Stimulated activated memory B cell treated with anti-CD40 and anti-IgM and Interleukin-4, amounts not matched to agents 10 μg/mL and 1 μg/mL and 100 μg/mL, for 72 hours (primary cell): ENCODE measurements around the gene NLN.
"Not testable (repeated sequence)": the region's sequence is repeated elsewhere in the genome, so short reads cannot be mapped to it uniquely, and the experiment has no call there.

Source experiments
- ATAC-seq: fragments of 150-1000 bp; cut with Tn5 transposase; 2 replicates; pipeline ENCODE4 v1.10.0; 2021
- H3K27ac Mint-ChIP-seq: one replicate; pipeline ENCODE4 v1.8.0; 2022; ENCODE audit warnings: mild to moderate bottlenecking, mixed read lengths
- H3K27me3 Mint-ChIP-seq: one replicate; pipeline ENCODE4 v1.8.0; 2022; ENCODE audit warnings: mixed read lengths
- H3K36me3 Mint-ChIP-seq: one replicate; pipeline ENCODE4 v1.8.0; 2022; ENCODE audit warnings: mixed read lengths
- H3K4me1 Mint-ChIP-seq: one replicate; pipeline ENCODE4 v1.8.0; 2022; ENCODE audit warnings: mixed read lengths
- H3K4me3 Mint-ChIP-seq: one replicate; pipeline ENCODE4 v1.8.0; 2022; ENCODE audit warnings: mild to moderate bottlenecking, moderate library complexity, mixed read lengths
- H3K9me3 Mint-ChIP-seq: one replicate; pipeline ENCODE4 v1.8.0; 2022; ENCODE audit warnings: mixed read lengths

NLN gene

DNA sequence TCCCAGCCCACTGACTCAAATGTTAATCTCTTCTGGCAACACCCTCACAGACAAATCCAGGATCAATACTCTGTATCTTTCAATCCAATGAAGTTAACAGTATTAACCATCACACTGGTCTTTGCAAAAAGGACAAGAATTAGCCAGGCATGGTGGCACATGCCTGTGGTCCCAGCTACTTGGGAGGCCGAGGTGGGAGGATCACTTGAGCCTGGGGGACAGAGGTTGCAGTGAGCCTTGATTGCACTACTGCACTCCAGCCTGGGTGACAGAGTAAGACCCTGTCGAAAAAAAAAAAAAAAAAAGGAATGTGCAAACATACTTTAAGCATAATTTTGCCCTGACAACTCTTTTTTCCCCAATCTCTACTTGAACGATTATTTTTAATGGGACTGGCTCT lies 146.5 kb downstream of the NLN start:
- Mint-ChIP-seq H3K4me1 (peaks cover 13% of the 10 kb centered on the region), H3K9me3 (peaks cover 4% of the 10 kb centered on the region), H3K36me3 (no peaks in the 10 kb centered on the region), H3K27me3 (no peaks in the 10 kb centered on the region), H3K27ac (no peak overlapping the region), H3K4me3 (no peak overlapping the region)
- no peak for ATAC-seq

DNA sequence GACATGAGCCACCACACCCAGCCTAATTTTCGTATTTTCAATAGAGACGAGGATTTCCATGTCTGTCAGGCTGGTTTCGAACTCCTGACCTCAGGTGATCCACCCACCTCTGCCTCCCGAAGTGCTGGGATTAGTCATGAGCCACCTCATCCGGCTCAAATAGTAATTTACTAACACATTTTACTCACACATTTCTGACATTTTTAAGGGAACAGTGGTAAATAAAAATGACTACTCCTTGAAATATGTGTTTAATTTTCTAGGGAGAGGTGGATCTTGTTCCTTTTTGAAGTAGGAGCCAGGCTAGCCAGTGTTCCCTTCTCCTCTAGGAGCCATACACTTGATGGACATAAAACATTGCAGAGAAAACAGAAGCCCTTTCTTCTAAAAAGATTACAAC lies 149.2 kb downstream of the NLN start:
- Mint-ChIP-seq H3K9me3 (peaks cover 4% of the 10 kb centered on the region), H3K36me3 (no peaks in the 10 kb centered on the region), H3K4me3 (no peak overlapping the region), H3K4me1 (peaks cover 13% of the 10 kb centered on the region), H3K27ac (no peak overlapping the region), H3K27me3 (no peaks in the 10 kb centered on the region)
- ATAC-seq, result no peak

DNA sequence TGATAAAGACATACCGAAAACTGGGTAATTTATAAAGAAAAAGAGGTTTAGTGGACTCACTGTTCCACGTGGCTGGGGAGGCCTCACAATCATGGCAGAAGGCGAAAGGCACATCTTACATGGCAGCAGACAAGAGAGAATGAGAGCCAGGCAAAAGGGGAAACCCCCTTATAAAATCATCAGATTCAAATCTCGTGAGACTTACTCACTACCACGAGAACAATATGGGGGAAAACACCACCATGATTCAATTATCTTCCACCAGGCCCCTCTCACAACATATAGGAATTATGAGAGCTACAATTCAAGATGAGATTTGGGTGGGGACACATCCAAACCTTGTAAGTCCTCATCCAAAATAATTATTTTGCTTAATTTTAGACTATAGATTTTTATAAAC lies 149.8 kb downstream of the NLN start:
- not testable (repeated sequence) for H3K9me3 Mint-ChIP-seq, H3K36me3 Mint-ChIP-seq, H3K27ac Mint-ChIP-seq, H3K27me3 Mint-ChIP-seq, H3K4me3 Mint-ChIP-seq, ATAC-seq
- peaks cover 10% of the 10 kb centered on the region for H3K4me1 Mint-ChIP-seq

DNA sequence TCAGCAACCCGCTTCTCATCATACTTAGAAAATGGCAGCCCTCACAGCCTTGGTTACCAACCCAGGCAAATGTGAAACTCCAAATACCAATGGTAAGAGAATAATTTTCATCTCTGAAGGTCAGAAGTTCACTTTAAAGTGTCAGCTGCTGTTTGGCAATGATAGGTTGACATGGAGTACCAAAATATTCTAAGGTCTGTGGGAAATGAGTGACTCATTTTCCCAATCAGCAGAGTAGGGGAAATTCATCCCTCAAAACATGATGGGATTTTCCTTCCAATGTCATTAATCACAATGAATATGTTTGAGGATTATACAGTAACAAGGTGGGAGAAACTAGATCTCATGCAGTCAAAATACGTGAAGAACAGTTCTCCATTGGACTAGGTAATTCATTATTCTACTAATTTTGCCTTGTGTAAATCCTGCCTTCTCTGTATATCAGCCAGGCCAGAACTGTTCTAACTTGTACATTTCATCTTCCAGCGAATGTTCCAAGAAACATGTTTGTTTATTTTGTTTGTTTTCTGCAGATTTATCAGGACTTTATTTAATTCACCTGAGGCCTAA lies 151.3 kb downstream of the NLN start:
- Mint-ChIP-seq H3K27ac (no peak overlapping the region), H3K27me3 (no peaks in the 10 kb centered on the region), H3K4me3 (no peak overlapping the region), H3K9me3 (peaks cover 6% of the 10 kb centered on the region), H3K4me1 (no peaks in the 10 kb centered on the region), H3K36me3 (peaks cover 5% of the 10 kb centered on the region)
- ATAC-seq, result no peak

DNA sequence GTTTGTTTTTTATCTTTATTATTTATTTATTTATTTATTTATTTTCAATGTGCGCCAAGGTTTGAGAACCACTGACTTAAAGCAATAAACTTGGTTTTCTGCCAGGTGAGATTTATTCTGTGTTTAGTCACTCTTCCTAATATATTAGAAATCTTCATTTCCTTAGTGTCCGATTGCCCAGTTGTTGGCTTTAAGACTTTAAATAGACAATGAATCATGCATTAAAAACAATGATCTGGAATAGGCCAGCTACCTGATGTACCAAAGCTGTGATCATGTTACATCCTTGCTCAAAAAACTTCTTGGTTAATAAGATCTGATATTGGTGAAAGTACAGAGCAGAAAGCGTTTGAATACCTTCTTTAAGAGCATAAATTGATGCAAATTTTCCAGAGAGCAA lies 152.2 kb downstream of the NLN start:
- H3K9me3 Mint-ChIP-seq, result peaks cover 6% of the 10 kb centered on the region
- H3K36me3 Mint-ChIP-seq, result peaks cover 5% of the 10 kb centered on the region
- ATAC-seq, result no peak
- H3K27me3 Mint-ChIP-seq, result no peaks in the 10 kb centered on the region
- H3K27ac Mint-ChIP-seq, result no peak overlapping the region
- no peak overlapping the region for H3K4me3 Mint-ChIP-seq
- H3K4me1 Mint-ChIP-seq, result no peaks in the 10 kb centered on the region

DNA sequence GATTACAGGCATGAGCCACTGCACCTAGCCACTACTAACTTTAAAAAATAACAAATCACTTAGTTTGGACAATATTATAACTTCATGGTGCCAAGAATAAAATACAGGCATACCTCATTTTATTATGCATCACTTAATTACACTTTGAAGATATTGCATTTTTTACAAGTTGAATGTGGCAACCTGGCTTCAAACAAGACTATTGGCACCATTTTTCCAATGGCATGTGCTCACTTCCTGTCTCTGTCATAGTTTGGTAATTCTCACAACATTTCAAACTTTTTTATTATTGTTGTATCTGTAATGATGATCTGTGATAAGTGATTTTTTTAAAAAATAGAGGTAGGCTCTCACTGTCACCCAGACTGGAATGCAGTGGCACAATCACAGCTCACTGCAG lies 154.5 kb downstream of the NLN start:
- ATAC-seq, result no peak
- Mint-ChIP-seq H3K4me1 (no peaks in the 10 kb centered on the region), H3K27me3 (no peaks in the 10 kb centered on the region), H3K9me3 (peaks cover 6% of the 10 kb centered on the region), H3K4me3 (no peak overlapping the region), H3K36me3 (peaks cover 5% of the 10 kb centered on the region), H3K27ac (no peak overlapping the region)

DNA sequence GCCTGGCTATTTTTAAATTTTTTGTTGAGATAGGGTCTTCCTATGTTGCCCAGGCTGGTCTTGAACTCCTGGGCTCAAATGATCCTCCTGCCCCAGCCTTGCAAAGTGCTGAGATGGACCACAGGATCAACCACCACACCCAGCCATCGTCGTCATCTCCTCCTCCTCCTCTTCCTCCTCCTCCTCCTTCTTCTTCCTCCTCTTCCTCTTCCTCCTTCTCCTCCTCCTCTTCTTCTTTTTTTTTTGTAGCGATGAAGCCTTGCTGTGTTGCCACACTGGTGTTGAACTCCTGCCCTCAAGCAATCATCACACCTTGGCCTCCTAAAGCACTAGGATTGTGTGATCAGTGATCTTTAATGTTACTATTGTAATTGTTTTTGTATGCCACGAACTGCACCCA lies 155.0 kb downstream of the NLN start:
- Mint-ChIP-seq H3K9me3 (peaks cover 2% of the 10 kb centered on the region), H3K4me3 (no peak overlapping the region), H3K27ac (no peak overlapping the region), H3K4me1 (no peaks in the 10 kb centered on the region), H3K27me3 (no peaks in the 10 kb centered on the region), H3K36me3 (peaks cover 5% of the 10 kb centered on the region)
- no peak for ATAC-seq
